Gastroesophageal sphincter (tissue), 4 donors: ENCODE results near the gene CYSLTR2. TPM values are rescaled to one million over a fixed set of nuclear protein-coding genes. Genes with fewer than 3 reads are reported as not detected.

Experiments
- ATAC-seq: fragments of 150-250 bp; one replicate; pipeline ENCODE4 v1.9.1; 2016; ENCODE audit warnings: mild to moderate bottlenecking, moderate library complexity
- H3K27ac ChIP-seq, 4 donors: fragments of 200-600 bp; sonication (generic) in 3 of 4; 1 replicate in 3 of 4; 2 replicates in 1 of 4; pipeline ENCODE4 v1.5.1; 2016 to 2019
- H3K27me3 ChIP-seq: fragments of 200-600 bp; sonication (generic); one replicate; pipeline ENCODE4 v1.5.1; 2019
- H3K36me3 ChIP-seq, 2 donors: fragments of 200-600 bp; sonication (generic); one replicate each; pipeline ENCODE4 v1.5.1; 2019; ENCODE audit warnings: control low read depth in 1 of 2
- H3K4me1 ChIP-seq, 3 donors: fragments of 200-600 bp; sonication (generic); 1 replicate in 2 of 3; 2 replicates in 1 of 3; pipeline ENCODE4 v1.5.1; 2016 to 2019; ENCODE audit warnings: control low read depth in 2 of 3
- H3K4me3 ChIP-seq, 2 donors: fragments of 200-600 bp; sonication (generic); one replicate each; pipeline ENCODE4 v1.5.1; 2019; ENCODE audit warnings: mild to moderate bottlenecking in 1 of 2, moderate library complexity in 1 of 2
- H3K9me3 ChIP-seq, 3 donors: fragments of 200-600 bp; sonication (generic); one replicate each; pipeline ENCODE4 v1.5.1; 2017 to 2019; ENCODE audit warnings: control low read depth in 2 of 3
- CTCF ChIP-seq, 4 experiments: fragments of 200-600 bp in 2 of 4; fragments of 450-650 bp in 2 of 4; sonication (generic) in 1 of 4; IDR thresholded peaks; one replicate each; pipeline ENCODE4 v1.5.1; 2017 to 2019; ENCODE audit warnings: antibody characterized with exemption in 4 of 4, mild to moderate bottlenecking in 2 of 4, moderate library complexity in 2 of 4
- EP300 ChIP-seq: sonication (generic); formaldehyde crosslinking; IDR thresholded peaks from one replicate; pipeline ENCODE4 v1.6.1; 2017; ENCODE audit warnings: antibody characterized with exemption, mild to moderate bottlenecking
- POLR2A ChIP-seq, 2 donors: fragments of 450-650 bp; IDR thresholded peaks; one replicate each; pipeline ENCODE4 v1.6.1; 2017; ENCODE audit warnings: antibody characterized with exemption in 2 of 2, mild to moderate bottlenecking in 2 of 2, moderate library complexity in 1 of 2
- POLR2AphosphoS5 ChIP-seq: sonication (generic); formaldehyde crosslinking; IDR thresholded peaks from one replicate; pipeline ENCODE4 v1.6.1; 2017; ENCODE audit warnings: antibody characterized with exemption
- WGBS, 2 donors: methylation state at CpG; one replicate each; pipeline ENCODE4 v1.1.5; 2018; ENCODE audit warnings: low coverage in 1 of 2; 5-methylcytosine and 5-hydroxymethylcytosine counted together
- total RNA-seq, 4 donors: library from RNA; depleted of rRNA; stranded (reverse); fragments of >200 nt; gene quantifications; one replicate each; pipeline ENCODE4 v1.1.0, GENCODE V29; 2016

Gene CYSLTR2, protein sequence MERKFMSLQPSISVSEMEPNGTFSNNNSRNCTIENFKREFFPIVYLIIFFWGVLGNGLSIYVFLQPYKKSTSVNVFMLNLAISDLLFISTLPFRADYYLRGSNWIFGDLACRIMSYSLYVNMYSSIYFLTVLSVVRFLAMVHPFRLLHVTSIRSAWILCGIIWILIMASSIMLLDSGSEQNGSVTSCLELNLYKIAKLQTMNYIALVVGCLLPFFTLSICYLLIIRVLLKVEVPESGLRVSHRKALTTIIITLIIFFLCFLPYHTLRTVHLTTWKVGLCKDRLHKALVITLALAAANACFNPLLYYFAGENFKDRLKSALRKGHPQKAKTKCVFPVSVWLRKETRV
- 1 to 10 TPM in 1 of 4 donors, under 1 TPM in 3; 0.16 to 2.2 (median 0.30) TPM for total RNA-seq

DNA sequence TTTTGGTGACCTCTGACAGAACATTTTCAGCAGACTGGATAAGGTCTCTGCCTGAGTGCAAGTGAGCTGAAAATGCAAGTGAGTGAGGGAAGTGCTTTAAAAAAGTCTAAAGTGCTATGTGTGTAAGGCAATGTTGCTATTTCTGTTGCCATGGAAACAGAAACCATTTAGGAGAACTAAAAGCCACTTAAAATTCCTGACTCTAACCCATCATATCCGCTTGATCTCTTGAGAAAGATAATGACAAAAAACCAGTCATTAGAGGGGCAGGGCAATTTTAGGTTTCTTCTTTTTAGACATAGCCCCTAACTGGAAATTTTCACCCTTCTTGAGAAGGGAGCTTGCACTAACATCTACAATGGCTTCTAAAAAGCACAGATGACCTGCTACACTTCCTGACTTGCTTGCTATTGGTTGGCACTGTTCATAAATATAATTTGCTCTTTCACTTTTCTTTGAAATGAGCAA lies at the start of gene CYSLTR2:
CYSLTR2 (plus strand) TSS at position 458 of the 468 bp plus-strand sequence. CDS start 52,889 bp downstream, outside the sequence.
- WGBS, 2 donors = 13 to 70% methylated on average over 1 of the region's 1 CpG
- H3K36me3 ChIP-seq = no peaks in the 10 kb centered on the region
- no peak for TF ChIP-seq CTCF (IDR thresholded peaks at IDR 0.05)
- TF ChIP-seq EP300 = no peak
- no peak for TF ChIP-seq POLR2AphosphoS5
- no peak for TF ChIP-seq POLR2A (IDR thresholded peaks at IDR 0.05)
- peak; percentile 51 for ATAC-seq
- H3K27me3 ChIP-seq = no peaks in the 10 kb centered on the region
- H3K4me3 ChIP-seq = no peak within 1 kb of the TSS
- H3K4me1 ChIP-seq = peaks cover 0 to 9% (median 0%) of the 10 kb centered on the region in 3 donors
- H3K9me3 ChIP-seq = no peaks in the 10 kb centered on the region
- peak within 1 kb of the TSS in 1 of 4 donors; percentile 9 for H3K27ac ChIP-seq

DNA sequence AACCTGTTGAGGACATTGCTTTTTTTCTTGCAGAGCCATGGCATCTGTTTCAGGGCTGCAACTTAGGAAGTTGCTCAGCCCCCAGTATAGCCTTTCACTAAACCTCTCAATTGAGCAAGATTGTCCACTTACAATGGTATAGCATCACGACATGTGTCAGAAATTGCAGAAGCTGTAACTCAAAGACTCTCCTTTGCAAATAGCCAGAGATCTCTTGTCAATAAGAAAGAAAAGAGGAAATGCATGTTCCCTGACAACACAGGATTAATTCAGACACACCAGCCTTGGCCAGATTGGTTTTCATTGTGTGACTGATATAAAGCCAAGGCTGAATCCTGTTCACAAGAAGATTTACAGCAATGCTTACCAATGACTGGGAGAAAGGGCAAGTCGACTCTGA lies 38.7 kb upstream of the CYSLTR2 start:
- no peak overlapping the region for H3K4me3 ChIP-seq
- no peak for TF ChIP-seq EP300
- TF ChIP-seq POLR2AphosphoS5 = no peak
- no peak for TF ChIP-seq POLR2A (IDR thresholded peaks at IDR 0.05)
- no peak for TF ChIP-seq CTCF (IDR thresholded peaks at IDR 0.05)
- WGBS, 2 donors = 60 to 78% methylated on average over 2 of the region's 2 CpGs
- H3K4me1 ChIP-seq = no peaks in the 10 kb centered on the region
- no peak overlapping the region for H3K27ac ChIP-seq
- ATAC-seq = no peak
- H3K9me3 ChIP-seq = peaks cover 0 to 10% (median 0%) of the 10 kb centered on the region in 3 donors
- no peaks in the 10 kb centered on the region for H3K36me3 ChIP-seq
- no peaks in the 10 kb centered on the region for H3K27me3 ChIP-seq

DNA sequence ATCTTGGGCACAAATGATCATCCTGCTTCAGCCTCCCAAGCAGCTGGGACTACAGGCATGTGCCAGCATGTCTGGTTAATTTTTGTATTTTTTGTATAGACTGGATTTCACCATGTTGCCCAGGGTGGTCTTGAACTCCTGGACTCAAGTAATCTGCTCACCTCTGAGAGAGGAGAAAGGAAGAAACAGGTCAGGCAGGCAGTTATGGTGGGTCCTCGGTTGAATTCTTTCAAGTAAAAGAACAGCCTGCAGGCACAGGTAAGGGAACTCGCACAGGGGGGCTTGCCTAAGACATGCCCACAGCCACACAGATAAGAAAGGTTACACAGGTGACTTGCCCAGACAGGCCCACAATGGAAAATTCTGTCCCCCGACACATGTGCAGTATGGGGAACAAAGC lies 34.8 kb upstream of the CYSLTR2 start:
- Histone ChIP-seq H3K4me3 (no peak overlapping the region), H3K4me1 (no peaks in the 10 kb centered on the region), H3K27me3 (no peaks in the 10 kb centered on the region), H3K36me3 (no peaks in the 10 kb centered on the region), H3K9me3 (peaks cover 0 to 19% (median 0%) of the 10 kb centered on the region in 3 donors), H3K27ac (no peak overlapping the region)
- ATAC-seq = no peak
- 100% methylated on average over 3 of the region's 3 CpGs; no CpG with 5 or more reads in 1 of the 2 donors for WGBS, 2 donors
- TF ChIP-seq EP300 = no peak
- TF ChIP-seq POLR2AphosphoS5 = no peak
- TF ChIP-seq CTCF (IDR thresholded peaks at IDR 0.05) = no peak
- TF ChIP-seq POLR2A (IDR thresholded peaks at IDR 0.05) = no peak

- Histone ChIP-seq H3K27me3 (no peaks in the 10 kb centered on the region), H3K9me3 (peaks cover 0 to 19% (median 0%) of the 10 kb centered on the region in 3 donors), H3K4me1 (no peaks in the 10 kb centered on the region), H3K27ac (no peak overlapping the region), H3K36me3 (no peaks in the 10 kb centered on the region), H3K4me3 (no peak overlapping the region)
- WGBS, 2 donors = 26 to 64% methylated on average over 3 of the region's 3 CpGs
- no peak for ATAC-seq
- TF ChIP-seq POLR2AphosphoS5 = no peak
- TF ChIP-seq POLR2A (IDR thresholded peaks at IDR 0.05) = no peak
- TF ChIP-seq CTCF (IDR thresholded peaks at IDR 0.05) = no peak
- TF ChIP-seq EP300 = no peak
These were observed 32.7 kb upstream of the CYSLTR2 start for GRCh38 chr13:48621056-48621455.

GRCh38 chr13:48624016-48624415 lies 29.7 kb upstream of the CYSLTR2 start:
- H3K36me3 ChIP-seq = no peaks in the 10 kb centered on the region
- H3K27me3 ChIP-seq = no peaks in the 10 kb centered on the region
- peaks cover 0 to 13% (median 0%) of the 10 kb centered on the region in 3 donors for H3K9me3 ChIP-seq
- H3K27ac ChIP-seq = no peak overlapping the region
- H3K4me1 ChIP-seq = no peaks in the 10 kb centered on the region
- 86 to 100% methylated on average over 2 to 4 of the region's 4 CpGs for whole genome bisulfite sequencing, 2 donors
- no peak overlapping the region for H3K4me3 ChIP-seq
- no peak for ATAC-seq
- no peak for TF ChIP-seq POLR2A (IDR thresholded peaks at IDR 0.05)
- no peak for TF ChIP-seq EP300
- no peak for TF ChIP-seq POLR2AphosphoS5
- TF ChIP-seq CTCF (IDR thresholded peaks at IDR 0.05) = no peak
